Upper lobe of right lung (tissue), 1 donor: ENCODE results near the gene ZGPAT. TPM values are rescaled to one million over a fixed set of nuclear protein-coding genes. Genes with fewer than 3 reads are reported as not detected.

Experiments
- ATAC-seq: fragments of 200-7000 bp; cut with Tn5 transposase; one replicate; pipeline ENCODE4 v1.9.1; 2020; ENCODE audit warnings: mild to moderate bottlenecking, moderate library complexity
- DNase-seq: peaks from one replicate; pipeline ENCODE4 v3.0.0-alpha.2; 2020
- H3K27ac ChIP-seq: fragments of 200-600 bp; one replicate; pipeline ENCODE4 v1.8.0; 2022
- H3K27me3 ChIP-seq: fragments of 200-600 bp; one replicate; pipeline ENCODE4 v1.8.0; 2022; ENCODE audit warnings: mild to moderate bottlenecking
- H3K36me3 ChIP-seq: fragments of 200-600 bp; one replicate; pipeline ENCODE4 v1.8.0; 2022
- H3K4me1 ChIP-seq: fragments of 200-600 bp; one replicate; pipeline ENCODE4 v1.8.0; 2022
- H3K4me3 ChIP-seq: fragments of 200-600 bp; one replicate; pipeline ENCODE4 v1.8.0; 2022; ENCODE audit warnings: mild to moderate bottlenecking
- H3K9me3 ChIP-seq: fragments of 200-600 bp; one replicate; pipeline ENCODE4 v1.8.0; 2022
- intact Hi-C: fragments of 100-400 bp; cut with DNase I; formaldehyde crosslinking; loops from one replicate; pipeline ENCODE4 v1.11.0; 2022
- total RNA-seq: library from RNA; stranded (reverse); fragmentation: NEBNext Ultra II Directional; extraction: Animal tissue kit (Norgen Biotek cat#: 25700); gene quantifications from one replicate; pipeline ENCODE4 v1.2.1, GENCODE V29; 2021
- TF ChIP-seq, protein P1 (sequence below): fragments of 200-600 bp; IDR thresholded peaks from one replicate; pipeline ENCODE4 v1.8.0; 2022; ENCODE audit warnings: antibody characterized with exemption
- donor health status: DM: no; HTN: yes; CAD: no; lungs with severe emphysema.

The ZGPAT gene
- total RNA-seq, 1 donor from 2014 or later, result 27.6 TPM

DNA sequence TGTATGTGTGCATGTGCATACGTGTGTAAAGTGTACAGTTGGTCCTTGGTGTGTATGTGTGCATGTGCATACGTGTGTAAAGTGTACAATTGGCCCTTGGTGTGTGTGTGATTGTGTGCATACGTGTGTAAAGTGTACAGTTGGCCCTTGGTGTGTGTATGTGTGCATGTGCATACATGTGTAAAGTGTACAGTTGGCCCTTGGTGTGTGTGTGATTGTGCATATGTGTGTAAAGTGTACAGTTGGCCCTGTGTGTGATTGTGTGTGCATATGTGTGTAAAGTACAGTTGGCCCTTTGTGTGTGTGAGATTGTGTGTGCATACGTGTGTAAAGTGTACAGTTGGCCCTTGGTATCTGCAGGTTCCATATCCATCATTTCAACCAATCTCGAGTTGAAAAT lies 23.6 kb downstream of the ZGPAT start:
- intact Hi-C loops, result no loop called here
- Histone ChIP-seq H3K36me3 (peaks cover 27% of the 10 kb centered on the region), H3K4me1 (peaks cover 12% of the 10 kb centered on the region), H3K9me3 (no peaks in the 10 kb centered on the region), H3K4me3 (no peak overlapping the region), H3K27me3 (no peaks in the 10 kb centered on the region), H3K27ac (no peak overlapping the region)
- TF ChIP-seq, protein P1, sequence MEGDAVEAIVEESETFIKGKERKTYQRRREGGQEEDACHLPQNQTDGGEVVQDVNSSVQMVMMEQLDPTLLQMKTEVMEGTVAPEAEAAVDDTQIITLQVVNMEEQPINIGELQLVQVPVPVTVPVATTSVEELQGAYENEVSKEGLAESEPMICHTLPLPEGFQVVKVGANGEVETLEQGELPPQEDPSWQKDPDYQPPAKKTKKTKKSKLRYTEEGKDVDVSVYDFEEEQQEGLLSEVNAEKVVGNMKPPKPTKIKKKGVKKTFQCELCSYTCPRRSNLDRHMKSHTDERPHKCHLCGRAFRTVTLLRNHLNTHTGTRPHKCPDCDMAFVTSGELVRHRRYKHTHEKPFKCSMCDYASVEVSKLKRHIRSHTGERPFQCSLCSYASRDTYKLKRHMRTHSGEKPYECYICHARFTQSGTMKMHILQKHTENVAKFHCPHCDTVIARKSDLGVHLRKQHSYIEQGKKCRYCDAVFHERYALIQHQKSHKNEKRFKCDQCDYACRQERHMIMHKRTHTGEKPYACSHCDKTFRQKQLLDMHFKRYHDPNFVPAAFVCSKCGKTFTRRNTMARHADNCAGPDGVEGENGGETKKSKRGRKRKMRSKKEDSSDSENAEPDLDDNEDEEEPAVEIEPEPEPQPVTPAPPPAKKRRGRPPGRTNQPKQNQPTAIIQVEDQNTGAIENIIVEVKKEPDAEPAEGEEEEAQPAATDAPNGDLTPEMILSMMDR, result no peak
- no peak for DNase-seq
- ATAC-seq, result no peak

DNA sequence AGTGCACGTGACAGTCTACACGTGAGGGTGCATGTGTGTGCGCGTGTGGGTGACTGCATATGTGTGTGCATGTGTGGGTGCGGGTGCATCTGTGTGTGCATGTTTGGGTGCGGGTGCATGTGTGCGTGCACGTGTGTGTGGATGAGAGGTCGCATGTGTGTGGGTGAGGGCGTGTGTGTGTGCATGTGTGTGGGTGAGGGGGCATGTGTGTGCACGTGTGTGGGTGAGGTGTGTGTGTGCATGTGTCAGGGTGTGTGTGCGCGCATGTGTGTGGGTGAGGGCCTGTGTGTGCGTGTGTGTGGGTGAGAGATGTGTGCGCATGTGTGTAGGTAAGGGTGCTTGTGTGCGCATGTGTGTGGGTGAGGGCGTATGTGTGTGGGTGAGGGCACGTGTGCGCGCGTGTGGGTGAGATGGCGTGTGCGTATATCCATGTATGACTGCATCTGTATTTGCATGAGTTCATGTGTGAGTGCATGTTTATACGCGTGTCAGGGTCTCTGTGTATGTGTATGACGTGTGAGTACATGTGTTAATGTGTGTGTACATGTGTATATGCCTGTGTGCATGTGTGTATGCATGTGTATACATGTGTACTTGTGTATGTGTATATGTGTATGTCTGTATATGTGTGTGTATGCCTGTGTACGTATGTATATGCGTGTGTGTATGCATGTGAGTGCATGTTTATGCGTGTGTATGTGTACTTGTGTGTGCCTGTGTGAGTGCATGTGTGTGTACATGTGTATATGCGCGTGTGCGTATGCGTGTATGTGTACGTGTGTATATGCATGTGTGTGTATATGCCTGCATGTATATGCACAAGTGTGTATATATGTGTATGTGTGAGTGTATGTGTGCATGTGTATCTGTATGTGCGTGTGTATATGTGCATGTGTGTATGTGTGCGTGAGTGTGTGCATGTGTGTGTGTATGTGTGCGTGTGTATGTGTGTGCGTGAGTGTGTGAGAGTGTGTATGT lies 24.6 kb downstream of the ZGPAT start:
- Histone ChIP-seq H3K4me1 (peaks cover 14% of the 10 kb centered on the region), H3K27me3 (no peaks in the 10 kb centered on the region), H3K9me3 (no peaks in the 10 kb centered on the region), H3K36me3 (peaks cover 27% of the 10 kb centered on the region), H3K4me3 (no peak overlapping the region), H3K27ac (no peak overlapping the region)
- intact Hi-C loops, result no loop called here
- TF ChIP-seq, protein P1, result no peak
- ATAC-seq (no peak), DNase-seq (no peak)

DNA sequence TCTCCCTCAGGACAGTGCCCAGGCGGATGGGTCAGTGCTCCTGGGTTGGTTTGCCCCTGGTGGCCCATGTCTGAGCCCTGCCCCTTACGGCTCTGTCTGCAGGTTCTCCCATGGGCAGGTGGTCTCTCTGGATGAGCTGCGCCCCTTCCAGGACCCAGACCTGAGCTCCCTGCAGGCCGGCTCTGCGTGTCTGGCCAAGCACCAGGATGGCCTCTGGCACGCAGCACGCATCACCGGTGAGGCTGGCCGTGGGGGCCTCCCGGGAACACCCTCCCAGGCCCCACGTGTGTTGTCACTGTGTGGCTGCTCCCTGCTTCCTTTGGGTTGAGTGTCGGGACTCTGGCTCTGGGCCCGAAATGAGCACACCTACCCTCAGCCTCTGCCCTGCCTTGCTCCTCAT lies 25.3 kb downstream of the ZGPAT start:
- DNase-seq (no peak), ATAC-seq (no peak)
- TF ChIP-seq, protein P1, result no peak
- Histone ChIP-seq H3K36me3 (peaks cover 27% of the 10 kb centered on the region), H3K4me3 (no peak overlapping the region), H3K27ac (no peak overlapping the region), H3K27me3 (no peaks in the 10 kb centered on the region), H3K9me3 (no peaks in the 10 kb centered on the region), H3K4me1 (peaks cover 16% of the 10 kb centered on the region)
- intact Hi-C loops, result no loop called here

GRCh38 chr20:63733579-63734081 lies 25.8 kb downstream of the ZGPAT start:
- no peaks in the 10 kb centered on the region for H3K9me3 ChIP-seq
- TF ChIP-seq, protein P1, result no peak
- peaks cover 27% of the 10 kb centered on the region for H3K36me3 ChIP-seq
- no peaks in the 10 kb centered on the region for H3K27me3 ChIP-seq
- intact Hi-C loops, result no loop called here
- no peak for DNase-seq
- no peak overlapping the region for H3K27ac ChIP-seq
- peaks cover 16% of the 10 kb centered on the region for H3K4me1 ChIP-seq
- no peak overlapping the region for H3K4me3 ChIP-seq
- no peak for ATAC-seq

DNA sequence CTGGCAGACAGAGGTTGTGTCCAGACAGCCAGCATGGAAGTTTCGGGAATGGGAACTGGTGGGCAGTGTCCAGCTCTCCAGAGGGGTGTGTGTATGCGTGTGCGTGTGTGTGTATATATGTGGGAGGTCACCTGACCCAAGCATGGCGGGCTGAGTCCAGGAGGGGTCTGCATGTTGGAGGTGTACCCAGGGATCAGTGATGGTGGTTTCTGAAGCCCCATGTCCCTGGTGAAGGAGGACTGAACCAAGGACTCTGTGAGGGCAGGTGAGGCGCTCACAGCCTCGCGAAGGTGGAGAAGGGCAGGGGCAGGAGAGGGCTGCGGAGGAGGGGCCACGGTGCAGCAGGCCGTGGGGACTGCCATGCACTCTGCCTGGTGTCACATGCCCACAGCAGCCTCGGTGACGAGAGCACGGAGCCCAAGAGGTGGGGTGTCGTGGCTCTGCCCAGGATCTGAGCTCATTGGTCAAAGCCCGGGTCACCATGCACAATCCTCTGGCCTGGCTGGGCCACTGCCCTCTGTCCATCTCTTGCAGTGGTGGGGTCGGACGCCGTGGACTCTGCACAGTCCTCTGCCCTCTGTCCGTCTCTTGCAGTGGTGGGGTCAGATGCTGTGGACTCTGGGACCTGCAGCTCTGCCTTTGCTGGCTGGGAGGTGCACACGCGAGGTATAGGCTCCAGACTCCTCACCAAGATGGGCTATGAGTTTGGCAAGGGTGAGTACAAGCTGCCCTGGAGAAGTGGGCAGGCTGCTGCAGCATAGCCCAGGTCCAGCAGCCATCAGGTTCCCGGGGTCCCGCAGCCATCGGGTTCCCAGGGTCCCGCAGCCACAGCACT lies 26.5 kb downstream of the ZGPAT start:
- ATAC-seq, result no peak
- no peak for DNase-seq
- intact Hi-C loops, result no loop called here
- H3K4me1 ChIP-seq, result peaks cover 19% of the 10 kb centered on the region
- no peak overlapping the region for H3K4me3 ChIP-seq
- TF ChIP-seq, protein P1, result no peak
- H3K9me3 ChIP-seq, result no peaks in the 10 kb centered on the region
- peaks cover 27% of the 10 kb centered on the region for H3K36me3 ChIP-seq
- H3K27ac ChIP-seq, result no peak overlapping the region
- no peaks in the 10 kb centered on the region for H3K27me3 ChIP-seq
